GM12878 (cell line): ENCODE data around the gene GLB1L2. TPM values are rescaled to one million over a fixed set of nuclear protein-coding genes. Genes with fewer than 3 reads are reported as not detected.

Experiments used
- ATAC-seq: fragments of 200-7000 bp; cut with Tn5 transposase; 3 replicates; pipeline ENCODE4 v1.9.1; 2020; ENCODE audit warnings: mild to moderate bottlenecking, moderate library complexity
- BruUV-seq: library from RNA; stranded (reverse); fragments of 400-500 nt; replicated peaks from 2 replicates; lab custom pipeline; 2021; lab: Mats Ljungman, UMichigan
- CTCF ChIA-PET: fragments of 300-600 bp; sonication (Branson Sonifier 250); formaldehyde crosslinking; extraction: SDS; loops from one replicate; lab custom pipeline; 2021; ENCODE audit warnings: inconsistent platforms; lab: Yijun Ruan, JAX
- POLR2A ChIA-PET: fragments of 350-600 bp; formaldehyde crosslinking; extraction: SDS; loops from one replicate; lab custom pipeline; 2021; ENCODE audit warnings: inconsistent platforms; lab: Charles Lee
- RAD21 ChIA-PET: fragments of 300-600 bp; sonication (Branson Sonifier 250); formaldehyde crosslinking; loops from one replicate; lab custom pipeline; 2023; ENCODE audit warnings: antibody characterized with exemption; ENCODE audit not compliant: unreplicated experiment; lab: Charles Lee
- SMC1A ChIA-PET: fragments of 300-600 bp; sonication (Branson Sonifier 250); formaldehyde crosslinking; loops from one replicate; lab custom pipeline; 2023; ENCODE audit not compliant: unreplicated experiment, uncharacterized antibody; lab: Charles Lee
- DNase-seq: peaks from one replicate; pipeline ENCODE4 v3.0.0-alpha.2; 2011; ENCODE audit warnings: low read depth, low spot score
- FAIRE-seq: peaks from 3 replicates; lab custom pipeline; 2011; peaks lifted over from hg19 to GRCh38; lab: Jason Lieb, UNC
- H2AFZ ChIP-seq: 2 replicates; pipeline ENCODE4 v1.6.0; 2011; ENCODE audit warnings: low read depth, low read length, control low read depth; ENCODE audit not compliant: control insufficient read depth
- H3K27ac ChIP-seq: 2 replicates; pipeline ENCODE4 v1.5.1; 2011; ENCODE audit warnings: control low read depth; ENCODE audit not compliant: control insufficient read depth, insufficient read depth
- H3K27me3 ChIP-seq, 2 experiments: replicated peaks in 1 of 2; 2 replicates each; pipeline versions ENCODE4 v1.6.0 to v1.6.1; 2011; ENCODE audit warnings: low read length in 1 of 2; ENCODE audit not compliant: control insufficient read depth in 2 of 2, insufficient read depth in 2 of 2
- H3K36me3 ChIP-seq, 2 experiments: 2 replicates each; pipeline ENCODE4 v1.5.1; 2011; ENCODE audit warnings: low read length in 1 of 2; ENCODE audit not compliant: control insufficient read depth in 2 of 2, insufficient read depth in 2 of 2
- H3K4me1 ChIP-seq: 2 replicates; pipeline ENCODE4 v1.6.1; 2011; ENCODE audit warnings: mild to moderate bottlenecking, low read length, moderate library complexity, mixed read lengths; ENCODE audit not compliant: control insufficient read depth, insufficient read depth
- H3K4me2 ChIP-seq: 2 replicates; pipeline ENCODE4 v1.6.0; 2011; ENCODE audit warnings: control low read depth; ENCODE audit not compliant: control insufficient read depth, insufficient read depth
- H3K4me3 ChIP-seq: fragments of 200-600 bp; sonication (generic); 2 replicates; pipeline ENCODE4 v1.5.1; 2016
- H3K79me2 ChIP-seq: 2 replicates; pipeline ENCODE4 v1.6.0; 2011; ENCODE audit warnings: low read length; ENCODE audit not compliant: control insufficient read depth, insufficient read depth
- H3K9ac ChIP-seq: 2 replicates; pipeline ENCODE4 v1.8.0; 2011; ENCODE audit warnings: low read length, control low read depth, mixed read lengths; ENCODE audit not compliant: control insufficient read depth, insufficient read depth
- H3K9me3 ChIP-seq: replicated peaks from 3 replicates; pipeline ENCODE4 v1.5.1; 2011; ENCODE audit warnings: mild to moderate bottlenecking, low read length; ENCODE audit not compliant: control insufficient read depth, insufficient read depth
- H4K20me1 ChIP-seq: 2 replicates; pipeline ENCODE4 v1.6.0; 2011; ENCODE audit not compliant: control insufficient read depth, insufficient read depth
- BCLAF1 ChIP-seq: fragments of 450-650 bp; IDR thresholded peaks from 2 replicates; pipeline ENCODE4 v1.6.1; 2017; ENCODE audit warnings: antibody characterized with exemption, mild to moderate bottlenecking, moderate library complexity
- EGR1 ChIP-seq, 2 experiments: IDR thresholded peaks; 1 replicate in 1 of 2; 2 replicates in 1 of 2; pipeline ENCODE4 v1.6.1; 2011 to 2012; ENCODE audit warnings: low read depth in 2 of 2, low read length in 2 of 2, borderline replicate concordance in 1 of 2, mild to moderate bottlenecking in 1 of 2, moderate library complexity in 1 of 2
- FOS ChIP-seq: IDR thresholded peaks from 3 replicates; pipeline ENCODE4 v1.6.1; 2011; ENCODE audit warnings: borderline replicate concordance; ENCODE audit not compliant: insufficient read length; ENCODE audit errors: extremely low read depth
- IRF3 ChIP-seq: fragments of 450-650 bp; IDR thresholded peaks from 2 replicates; pipeline ENCODE4 v1.6.1; 2014; ENCODE audit warnings: mild to moderate bottlenecking
- PAX5 ChIP-seq: IDR thresholded peaks from 2 replicates; pipeline ENCODE4 v1.6.1; 2011; ENCODE audit warnings: low read depth, low read length, borderline replicate concordance
- POLR2AphosphoS2 ChIP-seq: IDR thresholded peaks from 2 replicates; pipeline ENCODE4 v1.6.1; 2011; ENCODE audit warnings: low read depth, mild to moderate bottlenecking, low read length, improper control_type of control experiment, moderate library complexity
- RB1 ChIP-seq: fragments of 450-650 bp; formaldehyde crosslinking; IDR thresholded peaks from 2 replicates; pipeline ENCODE4 v1.6.1; 2017; ENCODE audit warnings: mild to moderate bottlenecking, borderline replicate concordance
- SREBF1 ChIP-seq: IDR thresholded peaks from 2 replicates; pipeline ENCODE4 v1.6.1; 2012; ENCODE audit warnings: mild to moderate bottlenecking, low read length
- WGBS: methylation state at CpG from one replicate; pipeline ENCODE4 v1.1.6; 2016; ENCODE audit warnings: low lambda C conversion rate; ENCODE audit not compliant: insufficient replicate concordance, insufficient coverage; ENCODE audit errors: missing lambda C conversion rate; 5-methylcytosine and 5-hydroxymethylcytosine counted together
- in situ Hi-C: fragments of 300-500 bp; cut with MboI; formaldehyde crosslinking; loops from 9 replicates; pipeline ENCODE4 v1.14.3; 2018; ENCODE audit warnings: mixed read lengths
- intact Hi-C: fragments of 100-400 bp; cut with micrococcal nuclease; formaldehyde crosslinking; loops from one replicate; pipeline ENCODE4 v1.14.2; 2022; ENCODE audit not compliant: unreplicated experiment
- polyA plus RNA-seq, 11 experiments: library from polyadenylated mRNA; depleted of rRNA in 4 of 11; unstranded in 6 of 11; stranded (reverse) in 5 of 11; fragments of >200 nt; fragmentation: Nextera tagmentation in 4 of 11; fragmentation: Illumina TruSeq in 1 of 11; extraction: Ambion mirVana in 4 of 11; extraction: Trizol in 1 of 11; gene quantifications; 1 replicate in 1 of 11; 2 replicates in 10 of 11; pipeline versions ENCODE4 v1.2.1 to v1.2.3, GENCODE V29; 2011 to 2016; ENCODE audit warnings: inconsistent platforms in 2 of 11, missing spikeins in 2 of 11, low read depth in 1 of 11
- total RNA-seq, 4 experiments: library from RNA; depleted of rRNA in 3 of 4; stranded (reverse); fragments of >200 nt in 3 of 4; fragmentation: Illumina TruSeq in 1 of 4; extraction: Trizol in 1 of 4; gene quantifications; 2 replicates each; pipeline versions ENCODE4 v1.2.1 to v1.2.3, GENCODE V29; 2013 to 2021
- TF ChIP-seq, protein P1 (sequence below): IDR thresholded peaks from 2 replicates; pipeline ENCODE4 v1.6.1; 2012; ENCODE audit warnings: low read depth, low read length, improper control_type of control experiment
- TF ChIP-seq, protein P2 (sequence below): IDR thresholded peaks from 2 replicates; pipeline ENCODE4 v1.6.1; 2011; ENCODE audit warnings: borderline replicate concordance, low read depth, mild to moderate bottlenecking, moderate library complexity, mixed read lengths, low read length; ENCODE audit not compliant: insufficient read depth; ENCODE audit errors: extremely low read length

GLB1L2 gene
- total and polyA plus RNA-seq, 10 of the 15 experiments (the other 5 are each of a cell fraction or from before 2014, with no cell fraction given): 0.04 to 0.85 (median 0.49) TPM

DNA sequence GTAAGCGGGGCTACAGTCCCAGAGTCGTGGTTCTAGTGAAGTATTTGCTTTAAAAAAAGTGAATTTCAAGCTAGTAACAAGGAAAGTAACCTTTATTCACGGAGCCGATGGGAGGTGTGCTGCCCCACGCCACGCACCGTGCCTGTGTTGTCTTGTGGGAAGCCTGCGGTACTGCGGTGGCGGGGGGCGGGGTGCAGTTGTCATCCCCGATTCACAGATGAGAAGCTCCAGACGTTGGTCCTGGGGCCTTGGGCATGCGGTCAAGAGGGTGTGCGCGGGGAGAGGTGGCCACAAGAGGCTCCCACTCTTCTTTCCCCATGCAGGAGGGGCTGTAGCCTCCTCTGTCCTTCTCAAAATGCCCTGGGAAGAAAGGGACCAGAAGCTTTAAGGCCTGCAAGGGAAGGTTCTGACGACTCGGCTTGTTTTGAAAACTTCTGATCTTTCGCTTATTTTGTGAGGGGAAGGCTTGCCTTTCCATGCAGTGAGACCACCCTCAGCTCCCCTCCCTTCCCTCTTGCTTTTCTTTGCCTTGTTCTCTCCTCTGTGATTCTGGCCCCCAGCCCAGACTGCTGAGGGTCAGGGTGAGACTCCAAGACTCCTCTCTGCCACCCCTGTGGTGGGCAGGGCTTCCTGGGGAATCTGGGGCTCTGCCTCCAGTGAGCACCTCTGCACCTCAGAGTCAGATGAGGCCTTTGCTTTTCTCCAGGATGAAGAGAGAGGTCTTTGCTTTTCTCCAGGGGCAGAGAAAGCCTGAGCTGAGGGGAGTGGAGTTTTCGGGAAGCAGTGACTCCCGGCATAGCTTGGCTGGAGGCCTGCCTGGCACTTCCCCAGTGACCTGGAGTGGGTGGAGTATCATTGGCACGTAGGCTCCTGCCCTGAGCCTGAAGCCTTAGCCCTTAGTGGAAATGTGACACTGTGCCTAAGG lies 49.4 kb upstream of the GLB1L2 start:
- Histone ChIP-seq H3K27ac (no peak overlapping the region), H3K4me3 (no peak overlapping the region), H3K27me3 (peaks cover 2 to 8% of the 10 kb centered on the region in 2 experiments; a peak in 2 of 4 replicates), H3K4me2 (no peak overlapping the region), H4K20me1 (no peaks in the 10 kb centered on the region), H3K9ac (no peak overlapping the region), H3K4me1 (no peaks in the 10 kb centered on the region), H3K79me2 (no peaks in the 10 kb centered on the region), H2AFZ (no peak overlapping the region), H3K9me3 (no peaks in the 10 kb centered on the region; the same call in 2 of the 3 replicates), H3K36me3 (no peaks in the 10 kb centered on the region)
- in situ Hi-C loops: no loop called here
- POLR2A ChIA-PET: no interaction called here
- intact Hi-C loops: no loop called here
- CTCF ChIA-PET: no interaction called here
- WGBS: 62% methylated on average over 21 of the region's 22 CpGs
- ATAC-seq (no peak), FAIRE-seq (no peak), DNase-seq (no peak)
- SMC1A ChIA-PET: no interaction called here
- RAD21 ChIA-PET: no interaction called here
- TF ChIP-seq, protein P1, sequence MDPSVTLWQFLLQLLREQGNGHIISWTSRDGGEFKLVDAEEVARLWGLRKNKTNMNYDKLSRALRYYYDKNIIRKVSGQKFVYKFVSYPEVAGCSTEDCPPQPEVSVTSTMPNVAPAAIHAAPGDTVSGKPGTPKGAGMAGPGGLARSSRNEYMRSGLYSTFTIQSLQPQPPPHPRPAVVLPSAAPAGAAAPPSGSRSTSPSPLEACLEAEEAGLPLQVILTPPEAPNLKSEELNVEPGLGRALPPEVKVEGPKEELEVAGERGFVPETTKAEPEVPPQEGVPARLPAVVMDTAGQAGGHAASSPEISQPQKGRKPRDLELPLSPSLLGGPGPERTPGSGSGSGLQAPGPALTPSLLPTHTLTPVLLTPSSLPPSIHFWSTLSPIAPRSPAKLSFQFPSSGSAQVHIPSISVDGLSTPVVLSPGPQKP: no peak
- no peak for TF ChIP-seq BCLAF1
- TF ChIP-seq POLR2AphosphoS2: no peak
- TF ChIP-seq EGR1 (IDR thresholded peaks at IDR 0.05; ENCODE audit: borderline replicate concordance in 1 of 2, low read depth in 2 of 2, low read length in 2 of 2): no peak
- TF ChIP-seq FOS: no peak
- no peak for TF ChIP-seq RB1
- no peak for TF ChIP-seq SREBF1
- no peak for TF ChIP-seq PAX5
- TF ChIP-seq IRF3: no peak
- TF ChIP-seq, protein P2, sequence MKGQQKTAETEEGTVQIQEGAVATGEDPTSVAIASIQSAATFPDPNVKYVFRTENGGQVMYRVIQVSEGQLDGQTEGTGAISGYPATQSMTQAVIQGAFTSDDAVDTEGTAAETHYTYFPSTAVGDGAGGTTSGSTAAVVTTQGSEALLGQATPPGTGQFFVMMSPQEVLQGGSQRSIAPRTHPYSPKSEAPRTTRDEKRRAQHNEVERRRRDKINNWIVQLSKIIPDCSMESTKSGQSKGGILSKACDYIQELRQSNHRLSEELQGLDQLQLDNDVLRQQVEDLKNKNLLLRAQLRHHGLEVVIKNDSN: no peak
- BruUV-seq: no TSS peak
